ENCODE data around the gene C1orf35.

The C1orf35 gene

DNA sequence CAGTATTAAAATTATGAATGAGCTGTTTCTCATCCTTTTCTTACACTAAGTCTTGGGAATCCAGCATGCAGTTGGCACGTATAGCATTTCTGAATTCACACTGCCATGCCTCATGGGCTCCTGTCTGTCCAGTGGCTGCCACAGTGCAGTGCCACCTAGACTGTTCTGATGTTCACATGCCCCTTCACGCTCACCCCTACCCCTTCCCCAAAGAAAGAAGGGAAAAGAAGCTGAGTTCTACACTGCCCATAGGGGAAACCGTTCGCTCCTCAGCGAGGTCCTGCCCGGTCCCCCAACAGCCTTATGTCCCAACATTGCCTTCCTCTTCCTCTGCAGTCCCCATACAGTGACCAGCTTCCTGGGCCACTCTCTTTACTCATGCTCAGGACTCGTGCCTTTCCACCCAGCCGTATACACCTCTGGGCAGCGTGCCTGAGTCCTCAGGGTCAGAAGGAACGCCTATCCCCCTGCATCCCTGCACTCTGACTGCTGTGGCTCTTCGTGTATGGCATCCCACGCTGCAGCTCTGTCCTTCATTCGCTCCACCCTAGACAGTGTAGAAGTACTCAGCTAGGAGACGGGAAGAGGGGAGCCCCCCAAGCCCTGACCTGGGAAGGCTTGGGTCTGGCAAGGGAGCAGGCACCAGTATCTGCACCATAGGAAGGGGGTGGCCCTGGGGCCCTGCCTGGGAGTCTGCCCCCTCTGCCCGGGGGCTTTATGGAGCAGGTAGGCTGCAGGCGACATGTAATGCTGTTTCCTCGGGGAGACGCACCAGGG lies 44.8 kb downstream of the C1orf35 start:
- ChIA-PET CTCF (no interaction called here), POLR2A (no interaction called here)
- TF ChIP-seq FOXK2 (IDR thresholded peaks at IDR 0.05) (no peak), FOXA1 (IDR thresholded peaks at IDR 0.05) (no peak), CTBP1 (IDR thresholded peaks at IDR 0.05; ENCODE audit: borderline replicate concordance) (no peak), NFRKB (IDR thresholded peaks at IDR 0.05) (no peak), ARNT (IDR thresholded peaks at IDR 0.05) (no peak), BHLHE40 (IDR thresholded peaks at IDR 0.05; ENCODE audit: borderline replicate concordance) (no peak)
- TF ChIP-seq, protein P1, sequence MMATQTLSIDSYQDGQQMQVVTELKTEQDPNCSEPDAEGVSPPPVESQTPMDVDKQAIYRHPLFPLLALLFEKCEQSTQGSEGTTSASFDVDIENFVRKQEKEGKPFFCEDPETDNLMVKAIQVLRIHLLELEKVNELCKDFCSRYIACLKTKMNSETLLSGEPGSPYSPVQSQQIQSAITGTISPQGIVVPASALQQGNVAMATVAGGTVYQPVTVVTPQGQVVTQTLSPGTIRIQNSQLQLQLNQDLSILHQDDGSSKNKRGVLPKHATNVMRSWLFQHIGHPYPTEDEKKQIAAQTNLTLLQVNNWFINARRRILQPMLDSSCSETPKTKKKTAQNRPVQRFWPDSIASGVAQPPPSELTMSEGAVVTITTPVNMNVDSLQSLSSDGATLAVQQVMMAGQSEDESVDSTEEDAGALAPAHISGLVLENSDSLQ (IDR thresholded peaks at IDR 0.05): no peak
- DNase-seq (ENCODE audit: extremely low spot score): no peak

Measured in HEK293T (cell line).